DLD1 (cell line): ENCODE results near the gene S1PR1.

Source experiments
- in situ Hi-C: cut with HindIII; loops from 2 replicates; pipeline ENCODE4 v1.10.0; 2017; ENCODE audit warnings: low sequenced_read_pairs

Gene S1PR1

DNA sequence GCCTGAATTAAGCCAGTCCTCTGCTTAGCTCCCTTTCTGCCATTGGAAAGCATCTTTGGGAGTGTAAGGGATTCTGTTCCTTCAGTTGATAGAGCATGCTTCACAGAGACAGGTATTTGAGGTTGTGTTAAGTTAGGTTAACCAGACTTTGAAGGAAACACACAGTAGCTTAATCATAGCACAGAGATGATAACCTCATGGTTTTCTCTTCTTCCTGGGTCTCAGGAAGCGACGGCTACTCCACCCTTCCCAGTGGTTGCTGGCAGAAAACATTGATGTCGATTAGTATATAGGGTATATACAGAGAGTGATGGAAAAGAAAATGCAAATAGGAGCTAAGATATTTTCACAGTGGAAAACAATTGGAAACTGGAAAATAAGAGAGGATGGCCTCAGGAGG, 42.0 kb downstream of the S1PR1 start:
- in situ Hi-C loops, result loop anchor here (25.0 kb wide), 1 partner anchor 367 kb away; no protein-coding TSS in a partner anchor

DNA sequence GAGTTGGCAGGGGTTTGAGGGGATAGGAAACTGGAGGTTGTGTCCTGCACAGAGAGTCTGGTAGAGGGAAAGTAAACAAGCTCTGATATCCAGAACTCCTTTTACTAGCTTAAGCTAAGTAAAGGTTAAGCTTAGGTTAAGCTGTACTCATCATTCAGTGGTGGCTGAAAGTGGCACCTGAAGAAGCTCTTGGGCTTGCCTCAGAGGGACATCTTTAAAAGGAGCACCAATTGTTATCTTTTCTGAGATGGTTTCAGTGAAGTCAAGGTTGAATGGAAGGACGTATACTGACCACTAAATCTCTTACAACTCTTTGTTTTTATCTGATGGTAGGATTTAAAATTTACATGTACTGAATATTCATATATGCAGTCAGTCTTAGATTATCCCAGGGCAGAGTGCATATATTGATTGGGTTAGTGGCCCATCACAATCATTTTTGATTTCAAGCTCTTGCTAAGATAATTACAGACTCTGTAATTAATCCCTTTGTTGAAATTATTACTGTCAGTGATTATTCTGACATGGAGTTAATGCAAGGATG, 43.3 kb downstream of the S1PR1 start:
- in situ Hi-C loops, result loop anchor here (25.0 kb wide), 1 partner anchor 368 kb away; no protein-coding TSS in a partner anchor

DNA sequence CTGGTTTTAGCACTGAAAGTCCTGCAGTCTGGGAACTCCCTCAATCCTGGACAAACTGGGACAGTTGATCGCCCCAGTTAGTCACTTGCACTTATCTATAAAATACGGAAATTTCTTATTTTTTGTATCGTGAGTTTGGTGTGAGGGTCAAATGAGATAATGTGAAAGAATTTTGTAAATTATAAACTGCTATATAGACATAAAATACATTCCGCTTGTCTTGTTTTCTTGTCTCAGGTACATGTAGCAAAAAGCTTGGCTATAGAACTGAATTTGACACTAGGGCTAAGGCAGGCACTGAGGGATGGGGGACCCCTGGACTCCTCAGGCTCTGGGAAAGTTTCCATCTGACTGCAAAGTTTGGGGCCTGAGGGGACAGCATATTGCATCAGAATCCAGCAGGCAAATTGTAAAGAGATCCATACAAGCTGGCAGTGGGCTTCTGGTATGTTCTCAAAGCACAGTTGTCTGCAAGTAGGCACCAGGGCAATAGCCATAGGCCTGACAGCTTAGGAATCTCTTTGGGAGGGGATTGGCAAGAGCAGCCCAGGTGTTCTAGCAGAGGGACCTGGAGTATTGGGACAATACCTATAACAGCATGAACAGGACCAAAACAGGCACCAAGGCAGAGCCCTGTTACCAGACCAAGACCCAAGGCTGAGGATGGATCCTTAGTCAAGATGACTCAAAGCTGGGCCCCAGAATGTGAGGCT, 44.3 kb downstream of the S1PR1 start:
- in situ Hi-C loops, result loop anchor here (25.0 kb wide), 1 partner anchor 369 kb away; no protein-coding TSS in a partner anchor

DNA sequence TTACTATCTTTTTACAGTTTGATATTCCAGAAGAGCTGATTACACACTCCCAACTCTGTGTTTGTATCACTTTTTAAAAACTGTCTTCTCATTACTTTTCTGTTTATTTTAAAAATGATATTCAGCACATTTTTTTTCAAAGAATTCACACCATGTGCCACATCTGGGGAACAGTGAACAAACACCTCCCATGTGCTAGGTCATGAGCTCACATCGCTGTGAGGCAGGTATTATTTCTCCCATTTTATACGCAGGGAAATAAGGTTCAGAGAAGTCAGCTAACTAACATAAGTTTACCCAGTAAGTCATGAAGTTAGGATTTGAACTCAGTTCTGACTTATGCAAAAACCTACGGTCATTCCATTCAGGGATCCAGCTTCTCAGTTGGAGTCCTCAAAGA, 44.9 kb downstream of the S1PR1 start:
- in situ Hi-C loops, result loop anchor here (25.0 kb wide), 1 partner anchor 369 kb away; no protein-coding TSS in a partner anchor

DNA sequence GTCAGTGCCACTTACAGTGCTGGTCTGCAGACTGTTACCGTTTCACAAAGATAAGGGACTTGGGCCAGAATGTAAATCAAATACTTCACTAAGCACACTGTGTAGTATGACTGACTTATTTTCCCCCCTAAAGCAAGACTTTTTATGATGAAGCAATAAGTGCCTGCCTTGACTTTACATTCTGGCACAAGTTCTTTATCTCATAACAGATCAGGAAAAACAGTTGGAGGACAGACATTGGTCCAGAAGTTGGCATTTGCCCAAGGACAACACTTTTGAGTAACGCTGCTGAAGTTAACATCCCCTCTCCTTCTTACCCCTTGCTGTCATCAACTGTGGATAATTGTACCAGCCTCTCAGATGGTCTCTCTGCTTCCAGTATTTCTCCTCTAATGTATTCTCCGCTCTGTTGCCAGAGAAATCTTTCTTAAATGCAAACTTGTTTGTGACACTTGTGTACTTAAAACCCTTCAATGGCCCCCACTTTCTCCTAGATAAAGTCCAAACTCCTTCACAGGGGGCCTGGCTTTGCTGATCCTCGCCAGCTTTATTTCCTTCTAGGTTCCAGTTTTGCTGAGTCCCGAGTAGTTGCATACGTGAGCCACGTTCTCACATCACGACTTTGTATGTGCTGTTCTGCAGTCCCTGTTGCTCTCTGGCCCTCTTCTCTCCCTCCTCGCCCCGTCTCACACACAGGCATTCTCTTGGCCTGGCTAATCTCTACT, 45.7 kb downstream of the S1PR1 start:
- in situ Hi-C loops, result loop anchor here (25.0 kb wide), 1 partner anchor 370 kb away; no protein-coding TSS in a partner anchor

DNA sequence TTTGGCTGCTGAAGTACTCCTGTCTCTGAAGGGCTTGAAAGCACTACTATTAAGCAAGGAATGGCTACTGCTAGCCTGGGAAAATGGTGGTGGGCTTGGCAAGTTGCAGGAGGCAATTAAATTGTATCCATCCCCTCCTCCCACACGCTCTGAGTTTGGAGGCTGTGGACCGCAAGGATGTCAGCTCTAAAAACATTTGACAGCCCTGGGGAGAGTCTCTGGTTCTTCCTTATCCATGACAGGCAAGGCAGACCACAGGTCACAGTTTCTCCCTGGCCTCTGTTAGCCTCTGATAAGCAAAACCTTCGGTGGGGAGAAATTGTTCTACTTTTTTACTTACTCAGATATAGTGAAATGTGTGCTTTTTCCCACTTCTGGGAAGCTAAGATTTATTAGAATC, 46.6 kb downstream of the S1PR1 start:
- in situ Hi-C loops, result loop anchor here (25.0 kb wide), 1 partner anchor 371 kb away; no protein-coding TSS in a partner anchor

DNA sequence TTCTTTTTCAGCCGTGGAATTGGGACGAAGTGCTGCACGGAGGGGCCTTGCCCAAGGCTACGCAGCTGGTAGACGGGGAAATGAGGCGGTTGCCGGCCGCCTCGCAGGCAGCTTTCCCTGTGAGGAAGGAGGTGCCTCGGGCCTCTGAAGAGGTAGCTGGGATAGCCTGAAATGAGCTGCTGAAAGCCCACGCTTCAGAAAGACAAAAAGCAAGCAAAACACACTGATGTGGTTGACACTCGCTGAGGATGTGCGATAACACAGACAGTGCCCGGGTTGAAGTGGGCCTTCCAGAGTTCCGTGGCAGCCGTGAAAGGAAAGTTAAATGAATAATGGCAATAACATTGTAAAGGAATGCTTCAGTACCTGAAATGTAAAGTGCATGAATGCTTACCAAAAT, 47.2 kb downstream of the S1PR1 start:
- in situ Hi-C loops, result loop anchor here (25.0 kb wide), 1 partner anchor 372 kb away; no protein-coding TSS in a partner anchor

DNA sequence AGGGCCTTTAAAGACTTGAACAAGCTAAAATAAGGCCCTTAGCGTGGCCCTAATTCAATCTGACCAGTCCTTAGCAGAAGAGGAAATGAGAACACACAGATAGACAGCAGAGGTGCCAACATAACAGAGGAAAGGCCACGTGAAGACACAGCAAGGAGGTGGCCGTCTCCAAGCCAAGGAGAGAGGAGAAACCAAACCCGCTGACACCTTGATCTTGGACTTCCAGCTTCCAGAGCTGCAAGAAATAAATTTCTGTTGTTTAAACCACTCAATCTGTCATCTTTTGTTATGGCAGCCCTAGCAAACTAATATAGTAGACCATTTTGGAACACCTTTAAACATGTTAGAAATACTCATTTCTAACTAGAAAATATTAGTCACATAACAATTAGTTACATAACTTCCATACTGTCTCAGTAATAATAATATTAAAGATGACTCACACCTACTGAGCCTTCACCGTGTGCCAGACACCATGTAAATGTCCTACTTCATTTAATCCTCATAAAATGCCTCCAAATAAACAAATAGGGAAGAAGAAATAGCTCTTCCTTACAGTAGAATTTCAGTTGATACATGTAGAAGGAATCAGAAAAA, 47.9 kb downstream of the S1PR1 start:
- in situ Hi-C loops, result loop anchor here (25.0 kb wide), 1 partner anchor 372 kb away; no protein-coding TSS in a partner anchor

DNA sequence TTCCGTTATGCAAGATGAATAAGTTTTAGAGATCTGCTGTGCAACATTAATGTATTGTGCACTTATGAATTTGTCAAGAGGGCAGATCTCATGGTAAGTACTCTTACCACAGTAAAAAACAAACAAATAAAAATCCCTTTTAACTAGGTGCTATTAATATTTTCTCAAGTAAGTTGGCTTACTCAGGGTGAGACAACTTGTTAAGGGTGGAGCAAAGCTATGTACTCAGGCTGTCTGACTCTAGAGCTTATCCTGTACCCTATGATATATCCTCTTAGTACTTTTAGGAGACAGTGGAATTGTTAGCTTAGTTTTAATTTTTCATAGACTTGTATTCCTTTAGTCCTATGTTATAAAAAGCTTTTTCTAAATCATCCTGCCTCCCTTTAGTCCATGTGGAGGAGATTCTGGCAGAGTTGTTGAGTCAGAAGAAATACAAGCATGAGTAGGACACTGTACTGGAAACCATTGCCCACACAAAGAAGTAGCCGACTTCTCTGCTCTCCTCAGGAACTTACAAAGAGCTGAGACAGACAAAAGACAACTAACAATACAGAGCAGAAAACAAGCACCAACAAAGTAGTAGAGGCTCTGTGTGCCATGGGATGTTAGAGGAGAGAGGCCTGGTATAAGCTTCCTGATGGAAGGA, 49.2 kb downstream of the S1PR1 start:
- in situ Hi-C loops, result loop anchor here (25.0 kb wide), 1 partner anchor 374 kb away; no protein-coding TSS in a partner anchor

DNA sequence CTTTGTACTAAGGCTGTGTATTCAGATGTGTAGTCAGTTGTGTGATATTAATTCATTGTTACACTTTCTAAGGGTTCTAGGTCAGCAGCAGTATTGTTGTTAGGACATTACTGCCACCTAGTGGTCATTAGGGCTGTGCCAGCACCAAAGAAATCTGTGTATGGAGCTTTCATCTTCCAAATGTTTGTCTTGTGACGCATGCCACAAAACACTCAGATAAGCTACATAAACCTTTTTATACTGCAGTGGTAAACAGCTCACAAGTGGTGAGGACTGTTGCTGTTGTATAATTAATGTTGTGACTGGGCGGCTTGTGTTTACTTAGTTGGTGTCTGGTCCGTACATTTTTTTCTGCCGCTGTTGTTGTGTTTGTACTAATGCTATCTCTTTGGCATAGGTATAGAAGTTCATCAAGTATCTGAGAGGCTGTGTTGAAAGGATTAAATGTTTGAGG, 51.7 kb downstream of the S1PR1 start:
- in situ Hi-C loops, result loop anchor here (25.0 kb wide), 1 partner anchor 376 kb away; no protein-coding TSS in a partner anchor

DNA sequence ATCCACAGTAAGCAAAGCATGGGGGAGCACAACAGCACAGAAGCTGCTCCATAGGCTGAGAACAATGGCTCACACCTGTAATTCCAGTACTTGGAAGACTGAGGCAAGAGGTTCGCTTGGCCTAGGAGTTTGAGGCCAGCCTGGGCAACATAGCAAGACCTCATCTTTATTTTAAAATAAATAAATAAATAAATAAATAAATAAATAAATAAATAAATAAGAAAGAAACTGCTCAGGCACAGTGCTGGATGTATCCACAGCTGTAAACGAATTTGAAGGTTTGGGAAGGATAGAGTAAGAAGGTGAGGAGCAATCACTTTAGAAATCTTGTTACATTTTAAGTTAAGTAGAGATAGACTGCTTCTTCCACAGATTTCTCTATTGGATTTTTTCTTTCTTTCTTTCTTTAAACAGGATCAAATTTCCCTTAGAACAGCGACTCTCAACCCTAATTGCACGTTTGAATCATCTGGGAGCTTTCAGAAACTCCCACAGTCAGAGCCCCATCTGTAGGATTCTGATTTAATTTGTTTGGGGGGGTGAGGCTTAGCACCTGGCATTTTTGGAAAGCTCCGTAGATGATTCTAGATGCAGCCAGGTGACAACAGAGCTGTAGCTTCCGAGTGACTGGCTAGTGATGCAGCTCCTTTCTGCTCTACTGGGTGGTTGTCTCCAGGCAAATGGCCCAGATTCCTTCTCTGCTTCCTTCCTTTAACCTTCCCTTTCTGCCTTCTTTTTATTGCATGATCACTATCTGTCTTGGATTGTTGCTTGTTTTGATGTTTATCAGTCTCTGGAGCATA, 53.5 kb downstream of the S1PR1 start:
- in situ Hi-C loops, result loop anchor here (25.0 kb wide), 1 partner anchor 378 kb away; no protein-coding TSS in a partner anchor
